Measurements from ENCODE around the gene KRT79. TPM values are rescaled to one million over a fixed set of nuclear protein-coding genes. Genes with fewer than 3 reads are reported as not detected.
"Not testable (repeated sequence)": the region's sequence is repeated elsewhere in the genome, so short reads cannot be mapped to it uniquely, and the experiment has no call there.

The KRT79 gene
- total RNA-seq, 1 donor from 2014 or later, result not detected

GRCh38 chr12:52806821-52807543 is 27.1 kb downstream of the KRT79 start:
- no peak for DNase-seq (ENCODE audit: low read depth in 2 of 2)

GRCh38 chr12:52806169-52806811 is 27.8 kb downstream of the KRT79 start:
- DNase-seq (ENCODE audit: low read depth in 2 of 2), result no peak

- no peak for DNase-seq (ENCODE audit: low read depth in 2 of 2)
Measured at GRCh38 chr12:52805739-52806138, 28.4 kb downstream of the KRT79 start.

GRCh38 chr12:52805000-52805399 is 29.1 kb downstream of the KRT79 start:
- no peak for DNase-seq (ENCODE audit: low read depth in 2 of 2)

- no peak for DNase-seq (ENCODE audit: low read depth in 2 of 2)
Measured at GRCh38 chr12:52802442-52802841, 31.7 kb downstream of the KRT79 start.

GRCh38 chr12:52801773-52802172 is 32.3 kb downstream of the KRT79 start:
- DNase-seq (ENCODE audit: low read depth in 2 of 2), result no peak

GRCh38 chr12:52800259-52800917 is 33.7 kb downstream of the KRT79 start:
- DNase-seq (ENCODE audit: low read depth in 2 of 2), result no peak

- no peak for DNase-seq (ENCODE audit: low read depth in 2 of 2)
Measured at GRCh38 chr12:52799505-52800211, 34.5 kb downstream of the KRT79 start.

- DNase-seq (ENCODE audit: low read depth in 2 of 2), result no peak
Measured at GRCh38 chr12:52798671-52799504, 35.2 kb downstream of the KRT79 start.

GRCh38 chr12:52798003-52798670 is 36.0 kb downstream of the KRT79 start:
- DNase-seq (ENCODE audit: low read depth in 2 of 2), result no peak

- no peak for DNase-seq (ENCODE audit: low read depth in 2 of 2)
Measured at GRCh38 chr12:52797529-52797894, 36.6 kb downstream of the KRT79 start.

- no peak for DNase-seq (ENCODE audit: low read depth in 2 of 2)
Measured at GRCh38 chr12:52796839-52797528, 37.1 kb downstream of the KRT79 start.

GRCh38 chr12:52796429-52796794 is 37.7 kb downstream of the KRT79 start:
- DNase-seq (ENCODE audit: low read depth in 2 of 2), result no peak

GRCh38 chr12:52795694-52796428 is 38.2 kb downstream of the KRT79 start, which contains the start of gene KRT3:
Gene KRT3, minus strand, starts transcription at chr12:52796117. Its CDS starts 75 bp downstream, at chr12:52796042.
- DNase-seq (ENCODE audit: low read depth in 2 of 2), result no peak

- DNase-seq (ENCODE audit: low read depth in 2 of 2), result not testable (repeated sequence)
Measured at GRCh38 chr12:52795332-52795674, 38.8 kb downstream of the KRT79 start.

- DNase-seq (ENCODE audit: low read depth in 2 of 2), result no peak
Measured at GRCh38 chr12:52794479-52795331, 39.4 kb downstream of the KRT79 start.

- no peak for DNase-seq (ENCODE audit: low read depth in 2 of 2)
Measured at GRCh38 chr12:52792185-52793029, 41.7 kb downstream of the KRT79 start.

Data from lung microvascular endothelial cell (primary cell).